Ishikawa (cell line): ENCODE measurements around the gene LAMA3.

Experiments
- CEBPB ChIP-seq: IDR thresholded peaks from 2 replicates; pipeline ENCODE4 v1.6.1; 2012
- CREB1 ChIP-seq: IDR thresholded peaks from 2 replicates; pipeline ENCODE4 v1.6.1; 2012; ENCODE audit warnings: low read depth
- EP300 ChIP-seq: IDR thresholded peaks from 2 replicates; pipeline ENCODE4 v1.6.1; 2012; ENCODE audit warnings: borderline replicate concordance
- FOXM1 ChIP-seq: IDR thresholded peaks from 2 replicates; pipeline ENCODE4 v1.6.1; 2012; ENCODE audit warnings: low read depth, borderline replicate concordance
- RAD21 ChIP-seq: IDR thresholded peaks from 2 replicates; pipeline ENCODE4 v1.6.1; 2012; ENCODE audit warnings: low read depth
- TAF1 ChIP-seq: IDR thresholded peaks from 2 replicates; pipeline ENCODE4 v1.6.1; 2012; ENCODE audit warnings: low read depth, mild to moderate bottlenecking
- TCF12 ChIP-seq: IDR thresholded peaks from 2 replicates; pipeline ENCODE4 v1.6.1; 2012; ENCODE audit warnings: low read depth
- TEAD4 ChIP-seq: IDR thresholded peaks from 2 replicates; pipeline ENCODE4 v1.6.1; 2012
- USF1 ChIP-seq: IDR thresholded peaks from 2 replicates; pipeline ENCODE4 v1.6.1; 2012
- TF ChIP-seq, protein P1 (sequence below): IDR thresholded peaks from 2 replicates; pipeline ENCODE4 v1.6.1; 2012; ENCODE audit warnings: low read depth, mild to moderate bottlenecking
- TF ChIP-seq, protein P2 (sequence below): IDR thresholded peaks from 2 replicates; pipeline ENCODE4 v1.6.1; 2012

GRCh38 chr18:23855721-23856120, 166.5 kb downstream of the LAMA3 start:
- TF ChIP-seq TEAD4: no peak
- no peak for TF ChIP-seq USF1
- TF ChIP-seq, protein P1, sequence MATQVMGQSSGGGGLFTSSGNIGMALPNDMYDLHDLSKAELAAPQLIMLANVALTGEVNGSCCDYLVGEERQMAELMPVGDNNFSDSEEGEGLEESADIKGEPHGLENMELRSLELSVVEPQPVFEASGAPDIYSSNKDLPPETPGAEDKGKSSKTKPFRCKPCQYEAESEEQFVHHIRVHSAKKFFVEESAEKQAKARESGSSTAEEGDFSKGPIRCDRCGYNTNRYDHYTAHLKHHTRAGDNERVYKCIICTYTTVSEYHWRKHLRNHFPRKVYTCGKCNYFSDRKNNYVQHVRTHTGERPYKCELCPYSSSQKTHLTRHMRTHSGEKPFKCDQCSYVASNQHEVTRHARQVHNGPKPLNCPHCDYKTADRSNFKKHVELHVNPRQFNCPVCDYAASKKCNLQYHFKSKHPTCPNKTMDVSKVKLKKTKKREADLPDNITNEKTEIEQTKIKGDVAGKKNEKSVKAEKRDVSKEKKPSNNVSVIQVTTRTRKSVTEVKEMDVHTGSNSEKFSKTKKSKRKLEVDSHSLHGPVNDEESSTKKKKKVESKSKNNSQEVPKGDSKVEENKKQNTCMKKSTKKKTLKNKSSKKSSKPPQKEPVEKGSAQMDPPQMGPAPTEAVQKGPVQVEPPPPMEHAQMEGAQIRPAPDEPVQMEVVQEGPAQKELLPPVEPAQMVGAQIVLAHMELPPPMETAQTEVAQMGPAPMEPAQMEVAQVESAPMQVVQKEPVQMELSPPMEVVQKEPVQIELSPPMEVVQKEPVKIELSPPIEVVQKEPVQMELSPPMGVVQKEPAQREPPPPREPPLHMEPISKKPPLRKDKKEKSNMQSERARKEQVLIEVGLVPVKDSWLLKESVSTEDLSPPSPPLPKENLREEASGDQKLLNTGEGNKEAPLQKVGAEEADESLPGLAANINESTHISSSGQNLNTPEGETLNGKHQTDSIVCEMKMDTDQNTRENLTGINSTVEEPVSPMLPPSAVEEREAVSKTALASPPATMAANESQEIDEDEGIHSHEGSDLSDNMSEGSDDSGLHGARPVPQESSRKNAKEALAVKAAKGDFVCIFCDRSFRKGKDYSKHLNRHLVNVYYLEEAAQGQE: no peak
- no peak for TF ChIP-seq CREB1
- TF ChIP-seq TAF1: no peak
- TF ChIP-seq EP300: no peak
- no peak for TF ChIP-seq RAD21
- no peak for TF ChIP-seq TCF12
- TF ChIP-seq CEBPB: no peak
- no peak for TF ChIP-seq FOXM1
- TF ChIP-seq, protein P2, sequence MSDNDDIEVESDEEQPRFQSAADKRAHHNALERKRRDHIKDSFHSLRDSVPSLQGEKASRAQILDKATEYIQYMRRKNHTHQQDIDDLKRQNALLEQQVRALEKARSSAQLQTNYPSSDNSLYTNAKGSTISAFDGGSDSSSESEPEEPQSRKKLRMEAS: no peak
